Epidermal melanocyte (primary cell): ENCODE results near the gene NR2F1-AS1.
"Not testable (repeated sequence)": the region's sequence is repeated elsewhere in the genome, so short reads cannot be mapped to it uniquely, and the experiment has no call there.

Experiments used
- DNase-seq: peaks from one replicate; pipeline ENCODE4 v3.0.0; 2011; ENCODE audit warnings: low spot score; ENCODE audit not compliant: insufficient read length

The NR2F1-AS1 gene

GRCh38 chr5:93576994-93577853, 3.8 kb downstream of the NR2F1-AS1 start:
- DNase-seq: no peak

GRCh38 chr5:93575461-93576414, 5.3 kb downstream of the NR2F1-AS1 start:
- no peak for DNase-seq

GRCh38 chr5:93574491-93575305, 6.3 kb downstream of the NR2F1-AS1 start:
- no peak for DNase-seq

GRCh38 chr5:93573354-93574351, 7.4 kb downstream of the NR2F1-AS1 start:
- no peak for DNase-seq

GRCh38 chr5:93572608-93573353, 8.2 kb downstream of the NR2F1-AS1 start:
- DNase-seq: no peak

- no peak for DNase-seq
Observed at GRCh38 chr5:93572101-93572607, 8.9 kb downstream of the NR2F1-AS1 start.

- DNase-seq: no peak
Observed at GRCh38 chr5:93571114-93571949, 9.7 kb downstream of the NR2F1-AS1 start.

- no peak for DNase-seq
Observed at GRCh38 chr5:93570294-93571113, 10.5 kb downstream of the NR2F1-AS1 start.

- no peak for DNase-seq
Observed at GRCh38 chr5:93569300-93570160, 11.5 kb downstream of the NR2F1-AS1 start.

- DNase-seq: no peak
Observed at GRCh38 chr5:93567424-93567823, 13.6 kb downstream of the NR2F1-AS1 start.

- DNase-seq: no peak
Observed at GRCh38 chr5:93566091-93566490, 14.9 kb downstream of the NR2F1-AS1 start.

- no peak for DNase-seq
Observed at GRCh38 chr5:93557021-93557604, 23.9 kb downstream of the NR2F1-AS1 start.

GRCh38 chr5:93549594-93549993, 31.4 kb downstream of the NR2F1-AS1 start:
- DNase-seq: not testable (repeated sequence)

- DNase-seq: no peak
Observed at GRCh38 chr5:93545872-93546271, 35.1 kb downstream of the NR2F1-AS1 start.

GRCh38 chr5:93532370-93532769, 48.6 kb downstream of the NR2F1-AS1 start:
- DNase-seq: no peak

- not testable (repeated sequence) for DNase-seq
Observed at GRCh38 chr5:93521815-93522214, 59.2 kb downstream of the NR2F1-AS1 start.
